ENCODE results near the gene PKIB. TPM values are rescaled to one million over a fixed set of nuclear protein-coding genes. Genes with fewer than 3 reads are reported as not detected.

PKIB gene
- total and polyA plus RNA-seq, 10 of the 15 experiments (the other 5 are each of a cell fraction or from before 2014, with no cell fraction given) = 0.20 to 1.8 (median 0.87) TPM

GRCh38 chr6:122694075-122694474, 83.9 kb downstream of the PKIB start:
- Histone ChIP-seq H2AFZ (ENCODE audit: control insufficient read depth, low read depth, low read length) (no peak overlapping the region), H3K9me3 (replicated peaks; ENCODE audit: control insufficient read depth, insufficient read depth, low read length) (no peaks in the 10 kb centered on the region), H3K4me1 (ENCODE audit: control insufficient read depth, insufficient read depth, low read length) (no peaks in the 10 kb centered on the region), H4K20me1 (ENCODE audit: control insufficient read depth, insufficient read depth) (no peaks in the 10 kb centered on the region), H3K27me3 (replicated peaks in 1 of 2; ENCODE audit: control insufficient read depth in 2 of 2, insufficient read depth in 2 of 2, low read length in 1 of 2) (no peaks in the 10 kb centered on the region), H3K4me2 (ENCODE audit: control insufficient read depth, insufficient read depth) (no peak overlapping the region), H3K79me2 (ENCODE audit: control insufficient read depth, insufficient read depth, low read length) (no peaks in the 10 kb centered on the region), H3K36me3 (ENCODE audit: control insufficient read depth in 2 of 2, insufficient read depth in 2 of 2, low read length in 1 of 2) (no peaks in the 10 kb centered on the region), H3K4me3 (no peak overlapping the region), H3K27ac (ENCODE audit: control insufficient read depth, insufficient read depth) (no peak overlapping the region), H3K9ac (ENCODE audit: control insufficient read depth, insufficient read depth, low read length) (no peak overlapping the region)
- RAD21 ChIA-PET (ENCODE audit: unreplicated experiment) = interaction anchor here (1.4 to 1.5 kb wide), 2 partner anchors 33 to 74 kb away, joined by 3 to 4 read pairs; no protein-coding TSS in a partner anchor
- 0% methylated on average over 1 of the region's 1 CpG for WGBS (ENCODE audit: insufficient coverage, insufficient replicate concordance, low lambda C conversion rate, missing lambda C conversion rate)
- POLR2A ChIA-PET = interaction anchor here (0.8 to 1.0 kb wide), 3 partner anchors 8 to 62 kb away, joined by 3 to 4 read pairs (median 3); no protein-coding TSS in a partner anchor
- SMC1A ChIA-PET (ENCODE audit: uncharacterized antibody, unreplicated experiment) = interaction anchor here (0.8 to 2.3 kb wide), 9 partner anchors 8 to 63 kb away, joined by 3 to 9 read pairs (median 4); no protein-coding TSS in a partner anchor
- CTCF ChIA-PET = interaction anchor here (0.8 to 2.7 kb wide), 8 partner anchors 14 to 145 kb away, joined by 3 to 10 read pairs (median 4); no protein-coding TSS in a partner anchor
- TF ChIP-seq HDGF (IDR thresholded peaks at IDR 0.05) = no peak
- TF ChIP-seq EED (IDR thresholded peaks at IDR 0.05; ENCODE audit: low read depth) = no peak
- no peak for TF ChIP-seq RFX5 (IDR thresholded peaks at IDR 0.05; ENCODE audit: low read depth, low read length)
- no peak for TF ChIP-seq MTA2 (IDR thresholded peaks at IDR 0.05; ENCODE audit: low read depth)
- TF ChIP-seq TARDBP (IDR thresholded peaks at IDR 0.05; ENCODE audit: borderline replicate concordance) = no peak
- in situ Hi-C loops (cut with MboI) = no loop called here
- no TSS peak for BruUV-seq (replicated peaks)
- FAIRE-seq (no peak), DNase-seq (ENCODE audit: low read depth, low spot score) (no peak), ATAC-seq (no peak)
- intact Hi-C loops (cut with micrococcal nuclease; ENCODE audit: unreplicated experiment) = no loop called here

GRCh38 chr6:122694602-122695001, 84.4 kb downstream of the PKIB start:
- ATAC-seq (no peak), FAIRE-seq (no peak), DNase-seq (ENCODE audit: low read depth, low spot score) (no peak)
- ChIA-PET CTCF (interaction anchor here (0.5 to 2.7 kb wide), 10 partner anchors 13 to 206 kb away, joined by 3 to 10 read pairs (median 4); no protein-coding TSS in a partner anchor), SMC1A (ENCODE audit: uncharacterized antibody, unreplicated experiment) (interaction anchor here (0.6 to 2.3 kb wide), 10 partner anchors 9 to 63 kb away, joined by 3 to 9 read pairs (median 4); no protein-coding TSS in a partner anchor), RAD21 (ENCODE audit: unreplicated experiment) (interaction anchor here (1.4 to 1.5 kb wide), 2 partner anchors 33 to 74 kb away, joined by 3 to 4 read pairs; no protein-coding TSS in a partner anchor), POLR2A (interaction anchor here (0.8 to 1.0 kb wide), 3 partner anchors 8 to 63 kb away, joined by 3 to 4 read pairs (median 3); no protein-coding TSS in a partner anchor)
- H3K36me3 ChIP-seq (ENCODE audit: control insufficient read depth in 2 of 2, insufficient read depth in 2 of 2, low read length in 1 of 2) = no peaks in the 10 kb centered on the region
- no peaks in the 10 kb centered on the region for H3K4me1 ChIP-seq (ENCODE audit: control insufficient read depth, insufficient read depth, low read length)
- H2AFZ ChIP-seq (ENCODE audit: control insufficient read depth, low read depth, low read length) = no peak overlapping the region
- H3K9ac ChIP-seq (ENCODE audit: control insufficient read depth, insufficient read depth, low read length) = no peak overlapping the region
- in situ Hi-C loops (cut with MboI) (no loop called here), intact Hi-C loops (cut with micrococcal nuclease; ENCODE audit: unreplicated experiment) (no loop called here)
- no peaks in the 10 kb centered on the region for H4K20me1 ChIP-seq (ENCODE audit: control insufficient read depth, insufficient read depth)
- no peaks in the 10 kb centered on the region for H3K79me2 ChIP-seq (ENCODE audit: control insufficient read depth, insufficient read depth, low read length)
- no peak overlapping the region for H3K4me2 ChIP-seq (ENCODE audit: control insufficient read depth, insufficient read depth)
- H3K27ac ChIP-seq (ENCODE audit: control insufficient read depth, insufficient read depth) = no peak overlapping the region
- H3K27me3 ChIP-seq (replicated peaks in 1 of 2; ENCODE audit: control insufficient read depth in 2 of 2, insufficient read depth in 2 of 2, low read length in 1 of 2) = no peaks in the 10 kb centered on the region
- no TSS peak for BruUV-seq (replicated peaks)
- H3K9me3 ChIP-seq (replicated peaks; ENCODE audit: control insufficient read depth, insufficient read depth, low read length) = no peaks in the 10 kb centered on the region
- WGBS (ENCODE audit: insufficient coverage, insufficient replicate concordance, low lambda C conversion rate, missing lambda C conversion rate) = 15% methylated on average over 3 of the region's 3 CpGs
- no peak overlapping the region for H3K4me3 ChIP-seq
- TF ChIP-seq NFXL1 (IDR thresholded peaks at IDR 0.05; ENCODE audit: borderline replicate concordance) (no peak), NR2C2 (IDR thresholded peaks at IDR 0.05; ENCODE audit: borderline replicate concordance, control insufficient read depth, insufficient read length, low read depth) (no peak)

All from GM12878 (cell line).